Head of caudate nucleus (tissue), 42 donors: ENCODE data around the gene PXDN.
"Not testable (repeated sequence)": the region's sequence is repeated elsewhere in the genome, so short reads cannot be mapped to it uniquely, and the experiment has no call there.

ENCODE experiments used
- DNase-seq, 42 donors: peaks; one replicate each; pipeline versions ENCODE4 v3.0.0 to v3.0.0-alpha.2; 2020 to 2021; ENCODE audit warnings: mixed read lengths in 7 of 42
- intact Hi-C: fragments of 100-400 bp; cut with DNase I; formaldehyde crosslinking; loops from one replicate; pipeline ENCODE4 v1.15.0; 2022

Gene PXDN

GRCh38 chr2:1757567-1757966, 13.3 kb upstream of the PXDN start:
- intact Hi-C loops: no loop called here
- peak in 2 of 42 donors; percentile 1 to 3 for DNase-seq

GRCh38 chr2:1757146-1757545, 12.8 kb upstream of the PXDN start:
- peak in 2 of 42 donors; percentile 1 to 15 for DNase-seq
- intact Hi-C loops: not testable (repeated sequence)

- intact Hi-C loops: no loop called here
- DNase-seq: peak in 3 of 42 donors; percentile 6 to 27 (median 12)
Observed at GRCh38 chr2:1756456-1756855, 12.1 kb upstream of the PXDN start.

GRCh38 chr2:1755436-1756191, 11.3 kb upstream of the PXDN start:
- intact Hi-C loops: no loop called here
- peak in 4 of 42 donors; percentile 5 to 15 (median 7) for DNase-seq

GRCh38 chr2:1754461-1755170, 10.3 kb upstream of the PXDN start:
- intact Hi-C loops: no loop called here
- peak in 6 of 42 donors; percentile 2 to 18 (median 9) for DNase-seq

- DNase-seq: peak in 6 of 42 donors; percentile 1 to 26 (median 10)
- intact Hi-C loops: no loop called here
Observed at GRCh38 chr2:1754046-1754445, 9.7 kb upstream of the PXDN start.

- DNase-seq: peak in 7 of 42 donors; percentile 3 to 29 (median 14)
- intact Hi-C loops: no loop called here
Observed at GRCh38 chr2:1752751-1753150, 8.4 kb upstream of the PXDN start.

- intact Hi-C loops: no loop called here
- DNase-seq: peak in 10 of 42 donors; percentile 5 to 35 (median 10)
Observed at GRCh38 chr2:1751767-1752725, 7.7 kb upstream of the PXDN start.

- DNase-seq: peak; percentile 39 to 88 (median 78)
- intact Hi-C loops: no loop called here
Observed at GRCh38 chr2:1750933-1751766, 6.8 kb upstream of the PXDN start.

GRCh38 chr2:1750270-1750932, 6.1 kb upstream of the PXDN start:
- peak in 8 of 42 donors; percentile 1 to 34 (median 6) for DNase-seq
- intact Hi-C loops: no loop called here

GRCh38 chr2:1749489-1750119, 5.3 kb upstream of the PXDN start:
- intact Hi-C loops: no loop called here

GRCh38 chr2:1748741-1749488, 4.6 kb upstream of the PXDN start:
- peak in 11 of 42 donors; percentile 3 to 34 (median 7) for DNase-seq
- intact Hi-C loops: no loop called here

More at GRCh38 chr2:1749489-1750119, 5.3 kb upstream of the PXDN start:
- DNase-seq: peak in 14 of 42 donors; percentile 1 to 38 (median 8)

- peak in 9 of 42 donors; percentile 3 to 26 (median 7) for DNase-seq
- intact Hi-C loops: no loop called here
Observed at GRCh38 chr2:1748176-1748740, 3.9 kb upstream of the PXDN start.

GRCh38 chr2:1747065-1747941, 3.0 kb upstream of the PXDN start:
- peak in 13 of 42 donors; percentile 1 to 31 (median 9) for DNase-seq
- intact Hi-C loops: no loop called here
